SU-DHL-6 (cell line): ENCODE results near the gene TSPAN16.

ENCODE experiments used
- H2AFZ ChIP-seq: fragments of 200-600 bp; sonication (generic); 2 replicates; pipeline ENCODE4 v1.6.1; 2014; ENCODE audit warnings: low read depth, mild to moderate bottlenecking, moderate library complexity, mixed read lengths, antibody characterized with exemption, low read length; ENCODE audit not compliant: severe bottlenecking
- H3F3A ChIP-seq: fragments of 200-600 bp; shearing (Covaris generic); 2 replicates; pipeline ENCODE4 v1.6.0; 2016; ENCODE audit warnings: antibody characterized with exemption, mild to moderate bottlenecking; ENCODE audit not compliant: insufficient read depth
- H3K27ac ChIP-seq: fragments of 200-600 bp; sonication (generic); 2 replicates; pipeline ENCODE4 v1.5.1; 2016; ENCODE audit warnings: low read depth, mild to moderate bottlenecking, low read length, moderate library complexity, mixed read lengths
- H3K27me3 ChIP-seq: fragments of 200-600 bp; sonication (generic), shearing (Covaris generic); 2 replicates; pipeline ENCODE4 v1.6.0; 2014; ENCODE audit warnings: mild to moderate bottlenecking, low read length
- H3K36me3 ChIP-seq: fragments of 200-600 bp; sonication (generic); 2 replicates; pipeline ENCODE4 v1.6.1; 2014; ENCODE audit warnings: mild to moderate bottlenecking, low read length, mixed read lengths
- H3K4me2 ChIP-seq: fragments of 300-600, 200-600 bp; shearing (Covaris generic), sonication (generic); 2 replicates; pipeline ENCODE4 v1.6.0; 2014; ENCODE audit warnings: low read length, low read depth, mild to moderate bottlenecking; ENCODE audit not compliant: poor library complexity, severe bottlenecking
- H3K4me3 ChIP-seq: fragments of 200-600 bp; sonication (generic); 2 replicates; pipeline ENCODE4 v1.5.1; 2014; ENCODE audit warnings: antibody characterized with exemption, low read length, mild to moderate bottlenecking, mixed read lengths; ENCODE audit not compliant: insufficient read depth, poor library complexity, severe bottlenecking
- H3K79me2 ChIP-seq: fragments of 200-600 bp; sonication (generic); 2 replicates; pipeline ENCODE4 v1.6.1; 2014; ENCODE audit warnings: mild to moderate bottlenecking, low read length, moderate library complexity; ENCODE audit not compliant: insufficient read depth
- H3K9ac ChIP-seq: fragments of 200-600 bp; sonication (generic); 2 replicates; pipeline ENCODE4 v1.7.0; 2014; ENCODE audit warnings: mild to moderate bottlenecking, low read length
- H3K9me2 ChIP-seq: fragments of 200-600 bp; sonication (generic); replicated peaks from 2 replicates; pipeline ENCODE4 v1.6.1; 2014; ENCODE audit warnings: low read length; ENCODE audit not compliant: insufficient read depth
- H3K9me3 ChIP-seq: fragments of 200-600 bp; sonication (generic); 2 replicates; pipeline ENCODE4 v1.6.1; 2014; ENCODE audit warnings: low read length, mixed read lengths; ENCODE audit not compliant: insufficient read depth
- H4K20me1 ChIP-seq: fragments of 200-600 bp; sonication (generic); 2 replicates; pipeline ENCODE4 v1.6.1; 2014; ENCODE audit warnings: low read depth, mild to moderate bottlenecking, antibody characterized with exemption, low read length, moderate library complexity, mixed read lengths
- EZH2phosphoT487 ChIP-seq: fragments of 200-600 bp; sonication (generic), shearing (Covaris generic); conservative IDR thresholded peaks from 2 replicates; pipeline ENCODE4 v1.6.1; 2018; ENCODE audit warnings: mild to moderate bottlenecking, antibody characterized with exemption, low read length, moderate library complexity, mixed read lengths
- TF ChIP-seq, protein P1 (sequence below): fragments of 200-600 bp; sonication (generic); IDR thresholded peaks from one replicate; pipeline ENCODE4 v1.5.1; 2017; ENCODE audit warnings: antibody characterized with exemption, mild to moderate bottlenecking, low read length, moderate library complexity; ENCODE audit not compliant: insufficient read depth, poor library complexity, severe bottlenecking

Gene TSPAN16

DNA sequence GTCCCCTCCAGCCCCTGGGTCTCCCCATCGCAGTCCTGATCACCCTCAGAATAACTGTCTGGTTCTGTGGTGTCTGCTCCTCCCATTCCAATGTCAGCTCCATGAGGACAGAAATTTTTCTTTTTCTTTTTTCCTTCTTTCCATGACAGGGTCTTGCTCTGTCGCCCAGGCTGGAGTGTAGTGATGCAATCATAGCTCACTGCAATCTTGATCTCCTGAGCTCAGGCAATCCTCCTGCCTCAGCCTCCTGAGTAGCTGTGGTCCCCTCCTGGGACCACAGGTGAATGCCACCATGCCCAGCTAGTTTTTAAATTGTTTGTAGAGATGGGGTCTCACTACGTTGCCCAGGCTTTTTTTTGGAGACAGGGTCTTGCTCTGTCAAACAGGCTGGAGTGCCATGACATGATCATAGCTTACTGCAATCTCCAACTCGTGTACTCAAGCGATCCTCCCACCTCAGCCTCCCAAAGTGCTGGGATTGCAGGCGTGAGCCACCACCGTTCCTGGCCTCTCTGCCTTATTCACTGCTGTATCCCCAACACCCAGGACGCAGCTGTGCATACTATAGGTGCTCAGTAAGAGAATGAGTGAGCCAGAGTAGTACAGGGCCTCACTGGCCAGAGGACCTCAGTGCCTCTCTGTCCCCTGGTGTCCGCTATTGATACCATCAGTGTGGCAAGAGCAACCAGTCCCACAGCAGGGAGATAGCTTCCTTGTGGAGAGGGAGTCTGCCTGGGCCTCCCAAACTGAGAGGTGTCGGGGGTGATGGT, 28.5 kb upstream of the TSPAN16 start:
- Histone ChIP-seq H3K79me2 (no peaks in the 10 kb centered on the region), H3K4me2 (no peak overlapping the region), H3K9me2 (no peaks in the 10 kb centered on the region), H3F3A (no peaks in the 10 kb centered on the region), H4K20me1 (no peaks in the 10 kb centered on the region), H3K36me3 (no peaks in the 10 kb centered on the region), H3K9ac (no peak overlapping the region), H3K4me3 (no peak overlapping the region), H3K9me3 (no peaks in the 10 kb centered on the region), H3K27ac (no peak overlapping the region), H3K27me3 (no peaks in the 10 kb centered on the region), H2AFZ (no peak overlapping the region)
- TF ChIP-seq EZH2phosphoT487: no peak
- TF ChIP-seq, protein P1, sequence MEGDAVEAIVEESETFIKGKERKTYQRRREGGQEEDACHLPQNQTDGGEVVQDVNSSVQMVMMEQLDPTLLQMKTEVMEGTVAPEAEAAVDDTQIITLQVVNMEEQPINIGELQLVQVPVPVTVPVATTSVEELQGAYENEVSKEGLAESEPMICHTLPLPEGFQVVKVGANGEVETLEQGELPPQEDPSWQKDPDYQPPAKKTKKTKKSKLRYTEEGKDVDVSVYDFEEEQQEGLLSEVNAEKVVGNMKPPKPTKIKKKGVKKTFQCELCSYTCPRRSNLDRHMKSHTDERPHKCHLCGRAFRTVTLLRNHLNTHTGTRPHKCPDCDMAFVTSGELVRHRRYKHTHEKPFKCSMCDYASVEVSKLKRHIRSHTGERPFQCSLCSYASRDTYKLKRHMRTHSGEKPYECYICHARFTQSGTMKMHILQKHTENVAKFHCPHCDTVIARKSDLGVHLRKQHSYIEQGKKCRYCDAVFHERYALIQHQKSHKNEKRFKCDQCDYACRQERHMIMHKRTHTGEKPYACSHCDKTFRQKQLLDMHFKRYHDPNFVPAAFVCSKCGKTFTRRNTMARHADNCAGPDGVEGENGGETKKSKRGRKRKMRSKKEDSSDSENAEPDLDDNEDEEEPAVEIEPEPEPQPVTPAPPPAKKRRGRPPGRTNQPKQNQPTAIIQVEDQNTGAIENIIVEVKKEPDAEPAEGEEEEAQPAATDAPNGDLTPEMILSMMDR: no peak

DNA sequence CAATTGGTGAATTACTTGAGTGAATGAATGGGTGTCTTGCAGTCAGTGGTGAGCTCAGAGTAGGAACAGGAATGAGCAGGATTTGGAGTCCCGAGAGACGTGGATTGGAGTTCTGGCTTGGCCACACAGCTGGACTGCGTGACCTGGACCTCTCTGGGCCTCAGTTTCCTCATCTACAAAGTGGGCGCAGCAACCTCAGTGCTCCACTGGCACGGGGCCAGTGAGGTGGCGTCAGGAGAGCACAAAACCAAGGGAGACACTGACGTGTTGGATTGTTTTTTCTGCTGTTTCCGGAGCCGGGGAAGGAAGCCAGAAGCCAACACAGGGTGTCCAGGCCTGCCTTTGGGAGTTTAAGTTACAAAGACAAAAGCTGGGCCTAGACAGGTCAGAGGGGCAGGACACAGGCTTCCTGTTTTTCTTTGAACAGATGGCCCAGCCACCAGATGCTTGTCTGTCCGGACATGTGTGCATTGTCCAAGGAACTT, 27.1 kb upstream of the TSPAN16 start:
- H3K9me3 ChIP-seq: no peaks in the 10 kb centered on the region
- H3K27ac ChIP-seq: no peak overlapping the region
- H2AFZ ChIP-seq: no peak overlapping the region
- no peaks in the 10 kb centered on the region for H3F3A ChIP-seq
- no peak for TF ChIP-seq EZH2phosphoT487
- TF ChIP-seq, protein P1: no peak
- no peaks in the 10 kb centered on the region for H3K79me2 ChIP-seq
- no peaks in the 10 kb centered on the region for H3K27me3 ChIP-seq
- no peaks in the 10 kb centered on the region for H3K36me3 ChIP-seq
- H3K9me2 ChIP-seq: no peaks in the 10 kb centered on the region
- H4K20me1 ChIP-seq: no peaks in the 10 kb centered on the region
- no peak overlapping the region for H3K4me2 ChIP-seq
- no peak overlapping the region for H3K9ac ChIP-seq
- H3K4me3 ChIP-seq: no peak overlapping the region

DNA sequence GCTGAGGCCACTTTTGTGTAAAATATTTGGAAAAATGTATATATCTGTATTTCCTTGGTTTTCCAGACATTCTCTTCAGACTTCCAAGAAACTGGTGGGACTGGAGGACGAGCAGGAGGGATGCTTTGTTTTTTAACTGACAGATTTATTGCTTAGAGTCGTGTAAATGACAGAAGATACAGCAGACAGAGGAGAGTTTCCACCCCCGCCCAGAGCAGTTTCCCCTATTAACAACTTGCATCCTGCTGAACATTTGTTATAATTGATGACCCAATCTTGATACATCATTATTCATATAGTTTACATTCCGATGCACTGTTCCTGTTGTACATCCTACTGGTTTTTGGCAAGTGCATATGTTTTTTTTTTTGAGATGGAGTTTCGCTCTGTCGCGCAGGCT, 26.6 kb upstream of the TSPAN16 start:
- Histone ChIP-seq H3K9me2 (no peaks in the 10 kb centered on the region), H3K9ac (no peak overlapping the region), H3K27ac (no peak overlapping the region), H3K79me2 (no peaks in the 10 kb centered on the region), H3K9me3 (no peaks in the 10 kb centered on the region), H2AFZ (no peak overlapping the region), H3K4me2 (no peak overlapping the region), H3K27me3 (no peaks in the 10 kb centered on the region), H3K36me3 (no peaks in the 10 kb centered on the region), H3K4me3 (no peak overlapping the region), H3F3A (no peaks in the 10 kb centered on the region), H4K20me1 (no peaks in the 10 kb centered on the region)
- TF ChIP-seq, protein P1: no peak
- TF ChIP-seq EZH2phosphoT487: no peak
